Lung (tissue), 12 donors: ENCODE measurements around the gene SPOPL. TPM values are rescaled to one million over a fixed set of nuclear protein-coding genes. Genes with fewer than 3 reads are reported as not detected.

ENCODE experiments used
- ATAC-seq: fragments of 200-7000 bp; cut with Tn5 transposase; one replicate; pipeline ENCODE4 v1.9.1; 2020; ENCODE audit warnings: moderate number of reproducible peaks; ENCODE audit not compliant: insufficient read depth, low FRiP score
- DNase-seq, 3 donors: peaks; one replicate each; pipeline ENCODE4 v3.0.0-alpha.2; 2013 to 2017
- H3K27ac ChIP-seq, 2 donors: one replicate each; pipeline ENCODE4 v1.5.1; 2013; ENCODE audit warnings: mild to moderate bottlenecking in 2 of 2, moderate library complexity in 2 of 2, control low read depth in 1 of 2, inconsistent platforms in 1 of 2, low read depth in 1 of 2, low read length in 1 of 2
- H3K27me3 ChIP-seq, 3 donors: one replicate each; pipeline ENCODE4 v1.5.1; 2013; ENCODE audit warnings: low read length in 2 of 3; ENCODE audit not compliant: control insufficient read depth in 3 of 3, insufficient read depth in 3 of 3
- H3K36me3 ChIP-seq, 4 donors: one replicate each; pipeline ENCODE4 v1.5.1; 2013; ENCODE audit warnings: low read length in 4 of 4, mild to moderate bottlenecking in 1 of 4, moderate library complexity in 1 of 4; ENCODE audit not compliant: control insufficient read depth in 4 of 4, insufficient read depth in 4 of 4
- H3K4me1 ChIP-seq, 5 donors: one replicate each; pipeline ENCODE4 v1.5.1; 2013; ENCODE audit warnings: low read length in 5 of 5, mild to moderate bottlenecking in 2 of 5, moderate library complexity in 1 of 5; ENCODE audit not compliant: control insufficient read depth in 5 of 5, insufficient read depth in 5 of 5
- H3K4me3 ChIP-seq: one replicate; pipeline ENCODE4 v1.5.1; 2013; ENCODE audit warnings: mild to moderate bottlenecking, control low read depth, moderate library complexity
- H3K9ac ChIP-seq, 2 donors: one replicate each; pipeline ENCODE4 v1.5.1; 2013; ENCODE audit warnings: low read length in 2 of 2, control low read depth in 1 of 2; ENCODE audit not compliant: insufficient read depth in 1 of 2
- H3K9me3 ChIP-seq, 4 donors: one replicate each; pipeline ENCODE4 v1.5.1; 2013; ENCODE audit warnings: low read length in 3 of 4, mild to moderate bottlenecking in 1 of 4, moderate library complexity in 1 of 4; ENCODE audit not compliant: control insufficient read depth in 4 of 4, insufficient read depth in 3 of 4
- WGBS, 2 donors: extraction: QIAGEN DNeasy Blood & Tissue Kit; methylation state at CpG; one replicate each; pipeline ENCODE4 v1.1.7; 2013; 5-methylcytosine and 5-hydroxymethylcytosine counted together
- polyA plus RNA-seq, 2 donors: library from polyadenylated mRNA; stranded (reverse); fragments of 200-250 nt; gene quantifications; one replicate each; pipeline ENCODE4 v1.2.1, GENCODE V29; 2013
- total RNA-seq, 2 donors: library from RNA; depleted of rRNA in 1 of 2; stranded (reverse); fragments of >200 nt in 1 of 2; gene quantifications; one replicate each; pipeline ENCODE4 v1.2.1, GENCODE V29; 2014 to 2021
- TF ChIP-seq, protein P1 (sequence below): IDR thresholded peaks from 2 replicates; pipeline ENCODE4 v1.5.1; 2012; ENCODE audit warnings: mild to moderate bottlenecking; ENCODE audit errors: control extremely low read depth, extremely low read depth
- donor health status: control.
- donor health status: control.
- donor health status: Bipolar disorder and iron deficiency.
- donor health status: healthy.
- donor health status: DM: yes; HTN: yes; CAD: no.

SPOPL gene
- total and polyA plus RNA-seq, 4 donors, result 4.4 to 39.7 (median 18.2) TPM

DNA sequence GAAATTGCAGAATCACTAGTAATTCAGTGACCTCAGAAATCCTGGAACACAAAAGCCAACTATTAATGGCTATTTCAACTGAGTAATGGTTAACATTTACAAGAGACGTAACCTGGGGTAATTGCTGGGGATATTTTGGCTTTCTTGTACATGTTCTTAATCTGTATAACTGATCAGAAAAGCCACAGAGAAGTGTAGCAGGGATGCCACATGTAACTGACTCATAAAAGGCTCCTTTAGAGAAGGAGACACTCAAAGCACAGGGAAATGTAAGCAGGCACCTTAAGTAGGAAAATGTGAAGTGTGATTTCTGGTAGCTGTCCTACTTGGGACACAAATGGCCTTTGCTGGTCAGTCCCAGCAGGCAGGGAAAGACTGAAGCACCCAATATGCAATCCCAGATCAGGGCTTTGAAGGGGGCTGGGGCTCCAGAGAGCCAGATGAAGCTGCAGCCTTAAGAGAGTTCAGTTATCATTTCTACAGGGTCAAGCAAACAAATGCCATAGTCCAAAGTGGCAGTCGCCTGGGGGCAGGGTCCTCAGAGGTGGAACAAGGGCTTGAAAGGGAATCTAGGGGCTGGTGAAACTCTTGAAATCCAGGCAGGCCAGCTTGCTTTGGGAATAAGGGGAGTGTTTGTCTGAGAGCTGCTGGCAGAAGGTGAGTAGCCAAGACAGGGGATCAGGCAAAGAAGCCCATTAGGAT is 7.2 kb upstream of the SPOPL start:
- ATAC-seq (no peak), DNase-seq (no peak)
- H3K4me1 ChIP-seq, result peaks cover 0 to 2% (median 0%) of the 10 kb centered on the region in 5 donors
- no peaks in the 10 kb centered on the region for H3K36me3 ChIP-seq
- H3K4me3 ChIP-seq, result no peak overlapping the region
- TF ChIP-seq, protein P1, sequence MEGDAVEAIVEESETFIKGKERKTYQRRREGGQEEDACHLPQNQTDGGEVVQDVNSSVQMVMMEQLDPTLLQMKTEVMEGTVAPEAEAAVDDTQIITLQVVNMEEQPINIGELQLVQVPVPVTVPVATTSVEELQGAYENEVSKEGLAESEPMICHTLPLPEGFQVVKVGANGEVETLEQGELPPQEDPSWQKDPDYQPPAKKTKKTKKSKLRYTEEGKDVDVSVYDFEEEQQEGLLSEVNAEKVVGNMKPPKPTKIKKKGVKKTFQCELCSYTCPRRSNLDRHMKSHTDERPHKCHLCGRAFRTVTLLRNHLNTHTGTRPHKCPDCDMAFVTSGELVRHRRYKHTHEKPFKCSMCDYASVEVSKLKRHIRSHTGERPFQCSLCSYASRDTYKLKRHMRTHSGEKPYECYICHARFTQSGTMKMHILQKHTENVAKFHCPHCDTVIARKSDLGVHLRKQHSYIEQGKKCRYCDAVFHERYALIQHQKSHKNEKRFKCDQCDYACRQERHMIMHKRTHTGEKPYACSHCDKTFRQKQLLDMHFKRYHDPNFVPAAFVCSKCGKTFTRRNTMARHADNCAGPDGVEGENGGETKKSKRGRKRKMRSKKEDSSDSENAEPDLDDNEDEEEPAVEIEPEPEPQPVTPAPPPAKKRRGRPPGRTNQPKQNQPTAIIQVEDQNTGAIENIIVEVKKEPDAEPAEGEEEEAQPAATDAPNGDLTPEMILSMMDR, result no peak
- H3K27me3 ChIP-seq, result no peaks in the 10 kb centered on the region
- H3K9me3 ChIP-seq, result no peaks in the 10 kb centered on the region
- WGBS, 2 donors, result 88 to 94% methylated on average over 2 of the region's 2 CpGs
- no peak overlapping the region for H3K9ac ChIP-seq
- H3K27ac ChIP-seq, result no peak overlapping the region

GRCh38 chr2:138495384-138495783 is 6.2 kb upstream of the SPOPL start:
- ATAC-seq, result no peak
- TF ChIP-seq, protein P1, result no peak

GRCh38 chr2:138496096-138496651 is 5.4 kb upstream of the SPOPL start:
- no peak for ATAC-seq
- no peak for DNase-seq
- TF ChIP-seq, protein P1, result no peak
- Histone ChIP-seq H3K36me3 (no peaks in the 10 kb centered on the region), H3K9ac (no peak overlapping the region), H3K27ac (no peak overlapping the region), H3K9me3 (no peaks in the 10 kb centered on the region), H3K27me3 (no peaks in the 10 kb centered on the region), H3K4me1 (peaks cover 0 to 7% (median 2%) of the 10 kb centered on the region in 5 donors), H3K4me3 (no peak overlapping the region)
- WGBS, 2 donors, result 93 to 98% methylated on average over 4 of the region's 4 CpGs

More at GRCh38 chr2:138495384-138495783, 6.2 kb upstream of the SPOPL start:
- Histone ChIP-seq H3K27me3 (no peaks in the 10 kb centered on the region), H3K4me3 (no peak overlapping the region), H3K9me3 (no peaks in the 10 kb centered on the region), H3K4me1 (peaks cover 0 to 2% (median 0%) of the 10 kb centered on the region in 5 donors), H3K9ac (no peak overlapping the region), H3K36me3 (no peaks in the 10 kb centered on the region), H3K27ac (no peak overlapping the region)
- WGBS, 2 donors, result 94 to 96% methylated on average over 2 of the region's 2 CpGs
- no peak for DNase-seq
